Cardiac muscle cell (in vitro differentiated cells and primary cell): Measurements from ENCODE around the gene KNSTRN. TPM values are rescaled to one million over a fixed set of nuclear protein-coding genes. Genes with fewer than 3 reads are reported as not detected.

ENCODE experiments used
- DNase-seq, 2 donors: peaks; one replicate each; pipeline versions ENCODE4 v3.0.0 to v3.0.0-alpha.2; 2010 to 2017; ENCODE audit warnings: low read depth in 1 of 2, low spot score in 1 of 2
- H3K27ac ChIP-seq: fragments of 200-600 bp; sonication (generic); 2 replicates; pipeline ENCODE4 v1.5.1; 2016
- H3K27me3 ChIP-seq: fragments of 200-600 bp; sonication (generic); 2 replicates; pipeline ENCODE4 v1.6.0; 2016; ENCODE audit warnings: control low read depth
- H3K36me3 ChIP-seq: fragments of 200-600 bp; sonication (generic); 2 replicates; pipeline ENCODE4 v1.5.1; 2016; ENCODE audit warnings: control low read depth
- H3K4me1 ChIP-seq: fragments of 200-600 bp; sonication (generic); 2 replicates; pipeline ENCODE4 v1.8.1; 2017; ENCODE audit warnings: low read depth, mild to moderate bottlenecking, mixed run types
- H3K4me3 ChIP-seq: fragments of 200-600 bp; sonication (generic); 2 replicates; pipeline ENCODE4 v1.5.1; 2016; ENCODE audit warnings: mild to moderate bottlenecking
- H3K9me3 ChIP-seq: fragments of 200-600 bp; sonication (generic); 2 replicates; pipeline ENCODE4 v1.5.1; 2017; ENCODE audit warnings: low read depth, mild to moderate bottlenecking, control low read depth
- CTCF ChIP-seq: IDR thresholded peaks from 2 replicates; pipeline ENCODE4 v1.5.1; 2012; ENCODE audit warnings: low read depth, mild to moderate bottlenecking, low read length
- polyA plus RNA-seq: library from polyadenylated mRNA; unstranded; fragments of >200 nt; fragmentation: Nextera tagmentation; extraction: Ambion mirVana; gene quantifications from 2 replicates; pipeline ENCODE4 v1.2.1, GENCODE V29; 2016
- total RNA-seq: library from RNA; depleted of rRNA; stranded (reverse); fragments of >200 nt; gene quantifications from 2 replicates; pipeline ENCODE4 v1.2.3, GENCODE V29; 2016

Gene KNSTRN
- total and polyA plus RNA-seq, 2 experiments from 2014 or later: 23.0 to 84.3 TPM

DNA sequence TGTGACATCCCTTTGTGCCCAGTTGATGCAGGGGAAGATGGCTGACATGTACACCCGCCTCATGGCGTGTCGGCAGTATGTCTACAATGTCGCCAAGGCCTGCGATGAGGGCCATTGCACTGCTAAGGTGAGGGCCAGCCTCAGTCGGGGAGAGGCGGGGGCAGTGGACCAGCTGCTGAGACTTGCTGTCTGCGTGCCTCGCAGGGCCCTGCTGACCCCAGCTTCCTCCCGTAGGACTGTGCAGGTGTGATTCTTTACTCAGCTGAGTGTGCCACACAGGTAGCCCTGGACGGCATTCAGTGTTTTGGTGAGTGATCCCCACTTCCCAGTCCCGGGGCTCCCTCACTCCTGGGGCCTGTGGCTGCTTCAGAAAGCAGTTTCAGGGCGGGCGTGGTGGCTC, 33.5 kb downstream of the KNSTRN start:
- Histone ChIP-seq H3K9me3 (no peaks in the 10 kb centered on the region), H3K4me1 (peaks cover 11% of the 10 kb centered on the region), H3K4me3 (no peak overlapping the region), H3K36me3 (peaks cover 37% of the 10 kb centered on the region), H3K27me3 (no peaks in the 10 kb centered on the region), H3K27ac (no peak overlapping the region)
- TF ChIP-seq CTCF: no peak
- DNase-seq: no peak

DNA sequence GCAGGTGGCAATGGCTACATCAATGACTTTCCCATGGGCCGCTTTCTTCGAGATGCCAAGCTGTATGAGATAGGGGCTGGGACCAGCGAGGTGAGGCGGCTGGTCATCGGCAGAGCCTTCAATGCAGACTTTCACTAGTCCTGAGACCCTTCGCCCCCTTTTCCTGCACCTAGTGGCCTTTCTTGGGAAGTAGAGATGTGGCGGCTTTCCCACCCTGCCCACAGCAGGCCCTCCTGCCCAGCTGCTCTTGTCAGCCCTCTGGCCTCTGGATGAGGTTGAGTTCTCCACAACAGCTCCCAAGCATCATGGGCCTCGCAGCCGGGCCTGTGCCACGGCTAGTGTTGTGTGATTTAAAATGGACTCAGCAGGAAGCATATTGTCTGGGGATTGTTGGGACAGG, 35.6 kb downstream of the KNSTRN start:
- Histone ChIP-seq H3K36me3 (peaks cover 23% of the 10 kb centered on the region), H3K9me3 (no peaks in the 10 kb centered on the region), H3K27ac (no peak overlapping the region), H3K4me3 (no peak overlapping the region), H3K4me1 (peaks cover 16% of the 10 kb centered on the region), H3K27me3 (no peaks in the 10 kb centered on the region)
- TF ChIP-seq CTCF: no peak
- no peak for DNase-seq

GRCh38 chr15:40420071-40420713, 37.7 kb downstream of the KNSTRN start:
- H3K4me3 ChIP-seq: no peak overlapping the region
- no peaks in the 10 kb centered on the region for H3K27me3 ChIP-seq
- TF ChIP-seq CTCF: no peak
- H3K4me1 ChIP-seq: peaks cover 5% of the 10 kb centered on the region
- no peaks in the 10 kb centered on the region for H3K9me3 ChIP-seq
- no peak overlapping the region for H3K27ac ChIP-seq
- peaks cover 18% of the 10 kb centered on the region for H3K36me3 ChIP-seq
- DNase-seq: no peak

GRCh38 chr15:40420793-40421192, 38.3 kb downstream of the KNSTRN start:
- no peaks in the 10 kb centered on the region for H3K9me3 ChIP-seq
- no peak overlapping the region for H3K4me3 ChIP-seq
- H3K36me3 ChIP-seq: peaks cover 12% of the 10 kb centered on the region
- no peak for TF ChIP-seq CTCF
- H3K27me3 ChIP-seq: no peaks in the 10 kb centered on the region
- DNase-seq: no peak
- H3K4me1 ChIP-seq: peaks cover 5% of the 10 kb centered on the region
- H3K27ac ChIP-seq: no peak overlapping the region

GRCh38 chr15:40421246-40422157, 39.0 kb downstream of the KNSTRN start:
- peaks cover 10% of the 10 kb centered on the region for H3K36me3 ChIP-seq
- H3K4me1 ChIP-seq: peaks cover 5% of the 10 kb centered on the region
- H3K27ac ChIP-seq: no peak overlapping the region
- no peaks in the 10 kb centered on the region for H3K27me3 ChIP-seq
- no peaks in the 10 kb centered on the region for H3K9me3 ChIP-seq
- DNase-seq: peak; percentile 76 to 80
- H3K4me3 ChIP-seq: no peak overlapping the region
- TF ChIP-seq CTCF: peak; percentile 96
